HG02840 (cell line): Measurements from ENCODE around the gene CD3G.
"Not testable (repeated sequence)": the region's sequence is repeated elsewhere in the genome, so short reads cannot be mapped to it uniquely, and the experiment has no call there.

Source experiments
- ATAC-seq: cut with Tn5 transposase; IDR thresholded peaks from one replicate; pipeline ENCODE4 v1.9.1; 2021; ENCODE audit warnings: mild to moderate bottlenecking, moderate library complexity, moderate number of reproducible peaks; ENCODE audit not compliant: unreplicated experiment, low FRiP score

Gene CD3G

GRCh38 chr11:118343981-118344515 lies at the start of gene CD3G:
TSS of gene CD3G (plus strand) at chr11:118344344. CDS start at chr11:118344424, 80 bp downstream.
- ATAC-seq: no peak

GRCh38 chr11:118295199-118295598 lies 48.9 kb upstream of the CD3G start:
- no peak for ATAC-seq

GRCh38 chr11:118295815-118296454 lies 48.2 kb upstream of the CD3G start:
- ATAC-seq: no peak

DNA sequence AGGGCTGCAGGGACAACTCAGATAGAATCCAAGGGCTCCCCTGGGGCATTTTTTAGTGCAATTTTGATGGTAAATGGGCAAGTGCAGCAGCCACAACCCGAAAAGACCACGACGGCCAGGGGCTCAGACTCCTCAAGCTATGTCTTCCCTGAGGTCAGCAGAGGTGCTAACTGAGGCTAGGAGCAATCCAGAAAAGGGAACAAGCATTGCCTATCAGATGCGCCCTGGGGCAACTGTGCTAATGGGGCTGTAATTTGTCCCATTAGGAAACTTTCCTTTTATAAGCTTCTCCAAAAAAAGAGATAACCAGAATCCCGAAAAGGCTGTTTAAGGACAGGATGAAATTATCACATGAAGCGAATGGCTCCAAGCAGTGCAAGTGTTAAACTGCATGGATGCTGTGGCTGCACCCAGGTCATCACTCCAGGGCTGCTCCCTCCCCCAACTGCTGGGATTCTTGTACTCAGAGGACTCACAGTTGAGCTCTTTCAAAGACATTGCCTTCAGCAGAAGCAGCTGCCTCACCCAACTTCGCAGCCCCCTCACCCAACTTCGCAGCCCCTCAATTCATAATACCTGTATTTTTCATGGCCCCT lies 42.4 kb upstream of the CD3G start:
- ATAC-seq: no peak

DNA sequence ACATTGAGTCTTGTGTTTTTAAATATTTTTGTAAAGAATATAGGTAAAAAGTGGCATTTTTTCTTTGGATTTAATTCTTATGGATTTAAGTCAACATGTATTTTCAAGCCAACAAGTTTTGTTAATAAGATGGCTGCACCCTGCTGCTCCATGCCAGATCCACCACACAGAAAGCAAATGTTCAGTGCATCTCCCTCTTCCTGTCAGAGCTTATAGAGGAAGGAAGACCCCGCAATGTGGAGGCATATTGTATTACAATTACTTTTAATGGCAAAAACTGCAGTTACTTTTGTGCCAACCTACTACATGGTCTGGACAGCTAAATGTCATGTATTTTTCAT lies 39.9 kb upstream of the CD3G start:
- no peak for ATAC-seq

DNA sequence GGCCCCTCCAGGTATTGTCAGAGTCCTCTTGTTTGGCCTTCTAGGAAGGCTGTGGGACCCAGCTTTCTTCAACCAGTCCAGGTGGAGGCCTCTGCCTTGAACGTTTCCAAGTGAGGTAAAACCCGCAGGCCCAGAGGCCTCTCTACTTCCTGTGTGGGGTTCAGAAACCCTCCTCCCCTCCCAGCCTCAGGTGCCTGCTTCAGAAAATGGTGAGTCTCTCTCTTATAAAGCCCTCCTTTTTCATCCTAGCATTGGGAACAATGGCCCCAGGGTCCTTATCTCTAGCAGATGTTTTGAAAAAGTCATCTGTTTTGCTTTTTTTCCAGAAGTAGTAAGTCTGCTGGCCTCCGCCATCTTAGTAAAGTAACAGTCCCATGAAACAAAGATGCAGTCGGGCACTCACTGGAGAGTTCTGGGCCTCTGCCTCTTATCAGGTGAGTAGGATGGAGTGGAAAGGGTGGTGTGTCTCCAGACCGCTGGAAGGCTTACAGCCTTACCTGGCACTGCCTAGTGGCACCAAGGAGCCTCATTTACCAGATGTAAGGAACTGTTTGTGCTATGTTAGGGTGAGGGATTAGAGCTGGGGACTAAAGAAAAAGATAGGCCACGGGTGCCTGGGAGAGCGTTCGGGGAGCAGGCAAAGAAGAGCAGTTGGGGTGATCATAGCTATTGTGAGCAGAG lies 39.4 kb upstream of the CD3G start, which contains the start of gene CD3E:
TSS of gene CD3E (plus strand) at position 163 of the 681 bp plus-strand sequence. CDS start at position 386, 223 bp downstream.
- no peak for ATAC-seq

DNA sequence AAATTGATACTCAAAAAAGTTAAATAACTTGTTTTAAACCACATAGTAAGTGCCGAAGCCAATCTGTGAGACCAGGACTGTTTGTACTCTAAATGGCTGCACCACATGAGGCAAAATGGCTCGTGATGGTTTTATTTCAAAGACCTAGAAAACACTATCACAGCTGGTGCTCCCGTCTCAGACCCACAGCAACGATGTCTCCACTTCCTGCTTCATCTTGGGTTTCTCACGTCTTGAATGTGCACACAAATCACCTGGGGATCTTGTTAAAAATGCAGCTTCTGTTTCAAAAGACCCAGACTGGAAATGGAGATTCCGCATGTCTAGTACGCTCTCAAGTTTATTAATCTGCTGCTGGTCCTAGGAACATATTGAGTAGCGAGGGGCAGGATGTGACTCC lies 38.4 kb upstream of the CD3G start:
- no peak for ATAC-seq

DNA sequence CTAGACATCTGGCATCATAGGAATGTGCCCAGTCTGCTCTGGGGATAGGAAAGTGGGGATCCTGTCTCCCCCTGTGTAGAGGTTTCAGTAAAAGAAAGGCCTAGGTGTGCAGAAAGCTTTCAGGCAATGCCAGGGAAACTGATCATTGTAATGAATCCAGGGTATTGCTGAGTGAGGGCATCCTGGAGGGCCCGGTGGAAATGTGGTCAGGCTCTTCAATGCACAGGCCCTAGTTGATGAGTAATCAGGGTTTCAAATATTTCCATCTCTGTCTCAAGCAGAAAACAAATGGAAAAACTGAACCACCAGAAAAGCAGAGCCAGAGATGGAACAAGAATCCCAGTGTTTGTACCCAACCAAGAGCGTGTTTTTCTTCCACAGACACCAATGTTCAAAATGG lies 37.6 kb upstream of the CD3G start:
- no peak for ATAC-seq

GRCh38 chr11:118308995-118309528 lies 35.1 kb upstream of the CD3G start:
- not testable (repeated sequence) for ATAC-seq

- no peak for ATAC-seq
These were observed 33.9 kb upstream of the CD3G start for GRCh38 chr11:118310271-118310670.

DNA sequence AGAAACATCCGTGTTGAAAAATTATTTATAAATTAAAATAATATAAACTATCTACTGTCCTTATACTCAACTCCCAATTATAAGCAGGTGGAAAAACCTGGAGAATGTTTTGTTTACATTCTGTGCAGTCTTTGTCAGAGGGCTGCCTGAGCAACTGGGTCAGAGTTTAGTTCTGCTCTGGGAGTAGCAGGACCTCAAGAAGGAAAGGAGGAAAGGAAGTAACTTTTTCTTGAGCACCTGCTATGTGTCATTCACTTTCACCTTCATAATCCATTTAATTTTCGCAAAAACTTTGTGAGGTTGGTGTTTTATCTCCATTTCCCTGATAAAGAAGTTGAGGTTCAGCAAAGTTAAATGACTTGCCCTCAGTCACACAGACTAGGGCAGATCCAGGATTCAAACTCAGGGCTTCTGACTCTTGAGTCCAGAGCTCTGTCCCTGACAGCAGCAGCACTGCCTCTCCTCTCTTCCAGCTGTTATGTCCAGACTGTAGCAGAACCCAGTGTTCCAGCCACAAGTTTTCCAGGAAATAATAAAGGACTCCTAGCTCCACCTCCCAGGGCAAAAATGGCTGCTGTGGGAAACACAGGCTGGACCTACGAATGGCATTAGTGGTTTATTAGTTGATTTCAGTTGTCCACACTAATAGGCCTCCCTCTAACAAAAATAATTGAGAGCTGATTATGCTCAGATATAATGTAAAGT lies 33.2 kb upstream of the CD3G start:
- no peak for ATAC-seq

DNA sequence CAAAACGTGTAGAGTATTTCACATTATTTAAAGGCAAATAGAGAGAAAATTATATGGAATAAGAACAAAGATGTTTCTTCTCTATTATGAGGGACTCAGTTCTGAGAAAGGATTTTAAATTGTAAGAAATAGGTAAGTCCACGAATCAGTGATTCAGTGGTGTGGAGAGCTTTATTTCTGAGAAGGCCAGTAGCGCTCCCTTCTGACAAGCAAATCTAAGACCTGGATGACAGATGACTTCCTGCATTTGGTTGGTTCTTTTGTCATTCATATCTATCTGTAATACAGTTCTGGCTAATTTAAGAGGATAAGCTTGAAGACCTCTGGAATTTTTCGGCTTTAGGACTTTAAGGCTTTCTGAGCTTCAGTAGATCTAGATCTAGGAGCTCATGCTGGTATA lies 32.6 kb upstream of the CD3G start:
- no peak for ATAC-seq

- no peak for ATAC-seq
These were observed 31.8 kb upstream of the CD3G start for GRCh38 chr11:118312328-118312727.

DNA sequence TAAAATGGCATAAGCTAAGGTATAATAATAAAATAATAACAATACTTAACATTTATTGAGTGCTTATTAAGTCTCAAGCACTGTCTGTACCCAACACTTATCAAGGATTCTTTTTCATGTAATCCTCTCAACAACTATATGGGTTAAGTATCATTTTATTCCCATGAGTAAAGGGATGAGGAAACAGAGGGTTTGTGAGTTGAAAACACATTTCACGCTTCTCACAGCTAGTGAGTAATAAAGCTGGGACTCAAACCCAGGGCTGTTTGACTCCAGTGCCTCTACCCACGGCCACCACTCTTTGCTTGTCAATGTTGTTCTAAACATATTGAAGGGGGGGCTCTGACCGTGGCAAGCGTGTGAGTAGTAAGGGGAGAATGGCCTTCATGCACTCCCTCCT lies 30.9 kb upstream of the CD3G start:
- no peak for ATAC-seq

DNA sequence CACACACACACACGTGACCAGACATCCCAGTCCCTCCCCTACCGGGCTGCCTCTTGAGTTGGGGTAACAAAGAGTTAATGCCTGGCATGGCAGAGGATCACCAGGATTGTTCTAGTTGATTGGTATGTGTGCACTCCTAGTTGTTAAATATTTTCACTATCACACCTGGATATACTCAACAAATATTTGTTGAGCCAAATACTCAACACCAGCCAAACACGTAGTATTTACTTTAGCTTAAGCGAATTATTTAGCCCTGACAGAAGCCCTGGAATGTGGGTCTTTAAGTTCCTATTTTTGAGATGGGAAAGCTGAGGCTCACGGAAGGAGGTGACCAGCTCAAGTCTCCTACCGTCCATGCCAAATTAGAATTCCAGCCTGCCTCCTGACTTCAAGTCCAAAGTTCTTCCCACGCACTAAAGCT lies 29.1 kb upstream of the CD3G start:
- no peak for ATAC-seq

- no peak for ATAC-seq
These were observed 26.0 kb upstream of the CD3G start for GRCh38 chr11:118318124-118318523.

DNA sequence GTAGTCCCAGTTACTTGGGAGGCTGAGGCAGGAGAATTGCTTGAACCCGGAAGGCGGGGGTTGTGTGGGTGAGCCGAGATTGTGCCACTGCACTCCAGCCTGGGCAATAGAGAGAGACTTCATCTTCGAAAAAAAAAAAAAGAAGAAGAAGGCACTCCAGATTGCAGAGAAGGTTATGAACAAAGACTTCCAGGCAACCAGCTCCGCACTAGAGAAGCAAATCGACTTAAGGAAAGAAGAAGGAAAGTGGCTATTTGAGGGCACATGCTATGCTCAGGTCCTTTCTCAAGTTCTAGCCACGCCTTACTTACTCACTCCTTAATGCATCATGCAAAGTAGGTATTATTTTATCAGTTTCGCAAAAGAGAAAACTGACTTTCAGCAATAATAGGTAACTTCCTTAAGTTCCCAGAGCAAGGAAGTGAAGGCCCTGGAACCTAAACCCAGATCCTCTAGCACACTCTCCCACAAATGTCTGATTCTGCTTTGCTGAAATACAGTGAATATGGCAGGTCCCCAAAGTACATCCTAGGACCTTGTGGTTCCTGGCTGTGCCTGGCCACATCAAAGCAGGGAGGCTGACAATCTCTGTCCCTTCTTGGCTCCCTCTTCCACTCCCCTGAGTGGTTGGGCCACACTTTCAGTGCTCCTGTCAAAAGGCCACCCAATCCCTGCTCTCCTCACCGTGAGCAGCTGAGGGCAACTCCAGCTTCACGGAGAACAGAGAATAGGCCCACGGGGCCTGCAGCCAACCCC lies 25.4 kb upstream of the CD3G start:
- no peak for ATAC-seq

- ATAC-seq: no peak
These were observed 24.8 kb upstream of the CD3G start for GRCh38 chr11:118319337-118319707.

DNA sequence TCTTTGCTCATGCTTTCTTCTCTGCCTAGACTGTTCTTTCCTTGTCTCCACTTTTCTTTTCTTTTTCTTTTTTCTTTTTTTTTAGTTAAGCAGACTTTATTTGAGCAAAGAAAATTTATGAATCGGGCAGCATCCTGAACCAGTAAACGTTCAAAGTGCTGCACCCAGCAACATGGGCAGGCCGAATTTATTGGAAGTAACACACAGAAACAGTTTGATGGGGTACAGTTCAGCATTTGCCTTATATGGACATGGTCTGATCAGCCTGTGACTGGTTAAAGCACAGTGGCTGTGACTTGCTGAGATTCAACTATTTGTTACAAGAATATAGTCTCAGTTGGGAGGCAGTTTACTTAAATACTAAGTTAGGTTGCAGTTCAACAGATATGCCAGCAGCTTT lies 23.6 kb upstream of the CD3G start:
- no peak for ATAC-seq
